H1 (cell line): Measurements from ENCODE around the gene BLCAP. TPM values are rescaled to one million over a fixed set of nuclear protein-coding genes. Genes with fewer than 3 reads are reported as not detected.

Source experiments
- CTCF ChIA-PET: fragments of 300-600 bp; sonication (Branson Sonifier 250); formaldehyde crosslinking; loops from one replicate; lab custom pipeline; 2021; ENCODE audit not compliant: partially characterized antibody; lab: Charles Lee
- POLR2A ChIA-PET: fragments of 300-600 bp; sonication (Branson Sonifier 250); formaldehyde crosslinking; loops from one replicate; lab custom pipeline; 2021; ENCODE audit warnings: inconsistent platforms; ENCODE audit not compliant: partially characterized antibody; lab: Charles Lee
- DNase-seq, 2 experiments: peaks; one replicate each; pipeline versions ENCODE4 v3.0.0 to v3.0.0-alpha.2; 2010 to 2022; ENCODE audit warnings: low spot score in 2 of 2, low read depth in 1 of 2, mixed read lengths in 1 of 2
- FAIRE-seq: peaks from 2 replicates; lab custom pipeline; 2011; peaks lifted over from hg19 to GRCh38; lab: Jason Lieb, UNC
- H2AFZ ChIP-seq: 2 replicates; pipeline ENCODE4 v1.8.1; 2012; ENCODE audit warnings: low read length, inconsistent platforms
- H2AK5ac ChIP-seq: 2 replicates; pipeline ENCODE4 v1.6.1; 2013; ENCODE audit warnings: low read depth, low read length
- H2BK120ac ChIP-seq: replicated peaks from 2 replicates; pipeline ENCODE3; 2013; ENCODE audit warnings: low read depth, low read length, inconsistent platforms
- H2BK12ac ChIP-seq: 2 replicates; pipeline ENCODE4 v1.6.1; 2013; ENCODE audit warnings: low read depth, low read length
- H2BK15ac ChIP-seq: 2 replicates; pipeline ENCODE4 v1.6.1; 2013; ENCODE audit warnings: low read length
- H2BK20ac ChIP-seq: 2 replicates; pipeline ENCODE4 v1.6.1; 2013; ENCODE audit warnings: low read length
- H2BK5ac ChIP-seq: 2 replicates; pipeline ENCODE4 v1.6.1; 2013; ENCODE audit warnings: low read depth, low read length
- H3K14ac ChIP-seq: 2 replicates; pipeline ENCODE4 v1.6.1; 2013; ENCODE audit warnings: inconsistent platforms; ENCODE audit not compliant: insufficient read length
- H3K18ac ChIP-seq: 2 replicates; pipeline ENCODE4 v1.6.1; 2013; ENCODE audit warnings: low read length; ENCODE audit errors: extremely low read depth
- H3K23ac ChIP-seq: 2 replicates; pipeline ENCODE4 v1.6.1; 2013; ENCODE audit warnings: inconsistent platforms; ENCODE audit not compliant: insufficient read length
- H3K23me2 ChIP-seq: 2 replicates; pipeline ENCODE4 v1.6.1; 2013; ENCODE audit warnings: low read depth, low read length
- H3K27ac ChIP-seq: 2 replicates; pipeline ENCODE4 v1.6.1; 2011; ENCODE audit warnings: low read depth, low read length, inconsistent platforms
- H3K27me3 ChIP-seq, 4 experiments: replicated peaks in 1 of 4; 1 replicate in 1 of 4; 2 replicates in 3 of 4; pipeline versions ENCODE4 v1.6.1 to v1.8.1; 2011 to 2013; ENCODE audit warnings: low read length in 3 of 4, mild to moderate bottlenecking in 3 of 4, inconsistent platforms in 2 of 4, mixed read lengths in 2 of 4, moderate library complexity in 1 of 4; ENCODE audit not compliant: control insufficient read depth in 3 of 4, insufficient read depth in 3 of 4; ENCODE audit errors: extremely low read depth in 1 of 4
- H3K36me3 ChIP-seq, 4 experiments: 2 replicates each; pipeline versions ENCODE4 v1.6.1 to v1.8.1; 2011 to 2013; ENCODE audit warnings: mild to moderate bottlenecking in 4 of 4, low read length in 3 of 4, moderate library complexity in 2 of 4, control low read depth in 1 of 4, inconsistent platforms in 1 of 4; ENCODE audit not compliant: insufficient read depth in 4 of 4, control insufficient read depth in 2 of 4
- H3K4ac ChIP-seq: replicated peaks from 2 replicates; pipeline ENCODE3; 2013; ENCODE audit warnings: low read length, low read depth, mixed read lengths, inconsistent platforms; ENCODE audit not compliant: insufficient read length
- H3K4me1 ChIP-seq, 4 experiments: replicated peaks in 1 of 4; 1 replicate in 1 of 4; 2 replicates in 3 of 4; pipeline versions ENCODE4 v1.6.1 to v1.8.1; 2011 to 2013; ENCODE audit warnings: low read length in 3 of 4, inconsistent platforms in 2 of 4, mixed read lengths in 1 of 4; ENCODE audit not compliant: insufficient read depth in 4 of 4, control insufficient read depth in 3 of 4
- H3K4me2 ChIP-seq, 2 experiments: 2 replicates each; pipeline versions ENCODE4 v1.6.1 to v1.8.1; 2011 to 2013; ENCODE audit warnings: low read depth in 2 of 2, low read length in 2 of 2, control low read depth in 1 of 2, inconsistent platforms in 1 of 2, mild to moderate bottlenecking in 1 of 2; ENCODE audit not compliant: insufficient read depth in 1 of 2
- H3K4me3 ChIP-seq, 4 experiments: fragments of 200-600, 300-600 bp in 1 of 4; sonication (generic), shearing (Covaris generic), sonication (Bioruptor Twin) in 1 of 4; 2 replicates each; pipeline versions ENCODE4 v1.5.1 to v1.8.1; 2011 to 2016; ENCODE audit warnings: low read length in 4 of 4, low read depth in 3 of 4, control low read depth in 2 of 4, inconsistent platforms in 2 of 4, mild to moderate bottlenecking in 2 of 4, mixed read lengths in 1 of 4, moderate library complexity in 1 of 4; ENCODE audit not compliant: insufficient read depth in 2 of 4; ENCODE audit errors: extremely low read depth in 1 of 4
- H3K56ac ChIP-seq: replicated peaks from 2 replicates; pipeline ENCODE3; 2013; ENCODE audit warnings: low read depth, mild to moderate bottlenecking, mixed read lengths, low read length, inconsistent platforms; ENCODE audit not compliant: insufficient read length
- H3K79me1 ChIP-seq: 2 replicates; pipeline ENCODE4 v1.6.1; 2013; ENCODE audit warnings: low read depth, low read length, control low read depth
- H3K79me2 ChIP-seq, 2 experiments: 2 replicates each; pipeline versions ENCODE4 v1.6.1 to v1.8.1; 2012 to 2013; ENCODE audit warnings: low read length in 2 of 2, mild to moderate bottlenecking in 2 of 2, inconsistent platforms in 1 of 2; ENCODE audit not compliant: insufficient read depth in 2 of 2, control insufficient read depth in 1 of 2
- H3K9ac ChIP-seq, 4 experiments: replicated peaks in 1 of 4; 1 replicate in 1 of 4; 2 replicates in 3 of 4; pipeline versions ENCODE4 v1.6.1 to v1.8.1; 2011 to 2013; ENCODE audit warnings: low read depth in 3 of 4, low read length in 3 of 4, control low read depth in 2 of 4, mild to moderate bottlenecking in 2 of 4, moderate library complexity in 2 of 4, inconsistent platforms in 1 of 4; ENCODE audit errors: extremely low read depth in 1 of 4
- H3K9me3 ChIP-seq, 2 experiments: 2 replicates each; pipeline versions ENCODE4 v1.6.1 to v1.8.1; 2012 to 2013; ENCODE audit warnings: mild to moderate bottlenecking in 2 of 2, moderate library complexity in 2 of 2, control low read depth in 1 of 2, inconsistent platforms in 1 of 2, low read depth in 1 of 2, low read length in 1 of 2, mixed read lengths in 1 of 2; ENCODE audit not compliant: insufficient read depth in 2 of 2
- H4K20me1 ChIP-seq, 2 experiments: replicated peaks in 1 of 2; 2 replicates each; pipeline versions ENCODE3 to v1.8.1; 2011 to 2013; ENCODE audit warnings: inconsistent platforms in 2 of 2, low read length in 2 of 2, mild to moderate bottlenecking in 1 of 2; ENCODE audit not compliant: insufficient read depth in 2 of 2, control insufficient read depth in 1 of 2
- H4K5ac ChIP-seq: 2 replicates; pipeline ENCODE4 v1.6.1; 2013; ENCODE audit warnings: low read length, low read depth, mixed read lengths, inconsistent platforms; ENCODE audit not compliant: insufficient read length
- H4K8ac ChIP-seq: 2 replicates; pipeline ENCODE4 v1.8.0; 2013; ENCODE audit warnings: mild to moderate bottlenecking, moderate library complexity, low read length, inconsistent platforms; ENCODE audit not compliant: insufficient read depth; ENCODE audit errors: extremely low read depth
- H4K91ac ChIP-seq: replicated peaks from 2 replicates; pipeline ENCODE3; 2013; ENCODE audit warnings: low read length, mixed read lengths, inconsistent platforms; ENCODE audit not compliant: insufficient read length
- GABPA ChIP-seq: IDR thresholded peaks from 2 replicates; pipeline ENCODE4 v1.6.1; 2011; ENCODE audit warnings: mild to moderate bottlenecking, low read length, moderate library complexity, borderline replicate concordance; ENCODE audit not compliant: insufficient read depth
- KDM4A ChIP-seq: IDR thresholded peaks from one replicate; pipeline ENCODE4 v1.7.1; 2012; ENCODE audit warnings: low read depth, mild to moderate bottlenecking, moderate library complexity, low read length, inconsistent platforms; ENCODE audit not compliant: severe bottlenecking
- MAFK ChIP-seq: IDR thresholded peaks from 2 replicates; pipeline ENCODE4 v1.6.1; 2012; ENCODE audit warnings: low read depth, mild to moderate bottlenecking, improper control_type of control experiment, low read length
- RNF2 ChIP-seq: fragments of 200-900, 300-1000 bp; sonication (generic); IDR thresholded peaks from 2 replicates; pipeline ENCODE4 v1.7.1; 2016; ENCODE audit warnings: borderline replicate concordance, low read depth, mild to moderate bottlenecking, antibody characterized with exemption, low read length; ENCODE audit not compliant: poor library complexity, severe bottlenecking; ENCODE audit errors: missing control alignments
- SRF ChIP-seq: IDR thresholded peaks from 2 replicates; pipeline ENCODE4 v1.6.1; 2011; ENCODE audit warnings: mild to moderate bottlenecking, low read depth, low read length, moderate library complexity
- SUZ12 ChIP-seq: fragments of 200-600 bp; sonication (generic); IDR thresholded peaks from 2 replicates; pipeline ENCODE4 v1.6.1; 2012; ENCODE audit warnings: mild to moderate bottlenecking, inconsistent platforms, low read length, moderate library complexity, mixed read lengths
- TAF1 ChIP-seq: IDR thresholded peaks from 2 replicates; pipeline ENCODE4 v1.6.1; 2011; ENCODE audit warnings: mild to moderate bottlenecking, low read depth, low read length
- TEAD4 ChIP-seq: IDR thresholded peaks from 2 replicates; pipeline ENCODE4 v1.6.1; 2012; ENCODE audit warnings: low read depth, low read length, inconsistent platforms, mixed read lengths
- WGBS, 2 experiments: shearing (Covaris generic) in 1 of 2; methylation state at CpG; one replicate each; pipeline versions ENCODE4 v1.1.6 to v1.1.7; 2013 to 2015; ENCODE audit warnings: low lambda C conversion rate in 2 of 2, mixed read lengths in 2 of 2, inconsistent platforms in 1 of 2, low coverage in 1 of 2, missing lambda C conversion rate in 1 of 2; ENCODE audit not compliant: insufficient replicate concordance in 2 of 2, insufficient coverage in 1 of 2, insufficient read length in 1 of 2; ENCODE audit errors: extremely low coverage in 1 of 2, missing lambda C conversion rate in 1 of 2; 5-methylcytosine and 5-hydroxymethylcytosine counted together
- polyA plus RNA-seq, 7 experiments: library from polyadenylated mRNA; depleted of rRNA in 3 of 7; stranded (reverse) in 5 of 7; unstranded in 2 of 7; fragments of >200 nt in 5 of 7; fragments of 200-250 nt in 2 of 7; gene quantifications; 1 replicate in 5 of 7; 2 replicates in 1 of 7; 4 replicates in 1 of 7; pipeline versions ENCODE4 v1.2.1 to v1.2.3, GENCODE V29; 2011 to 2013; ENCODE audit warnings: missing spikeins in 2 of 7, mixed read lengths in 2 of 7
- total RNA-seq: library from RNA; stranded (reverse); fragmentation: NEBNext Ultra II Directional; extraction: Animal tissue kit (Norgen Biotek cat#: 25700); gene quantifications from 2 replicates; pipeline ENCODE4 v1.2.1, GENCODE V29; 2021
- TF ChIP-seq, protein P1 (sequence below): IDR thresholded peaks from 2 replicates; pipeline ENCODE4 v1.6.1; 2011; ENCODE audit warnings: low read length, improper control_type of control experiment

BLCAP gene
- total and polyA plus RNA-seq, 2 of the 8 experiments (the other 6 are each of a cell fraction or from before 2014, with no cell fraction given), result 60.3 to 72.2 TPM

- WGBS, 2 experiments, result 98% methylated on average over 6 of the region's 6 CpGs; no CpG with 5 or more reads in 1 of the 2 experiments
- Histone ChIP-seq H3K18ac (no peak overlapping the region), H3K79me1 (no peaks in the 10 kb centered on the region), H4K5ac (no peak overlapping the region), H2BK15ac (no peak overlapping the region), H2BK5ac (no peak overlapping the region), H4K91ac (no peak overlapping the region), H2BK12ac (no peak overlapping the region), H3K9me3 (peaks cover 0 to 6% of the 10 kb centered on the region in 2 experiments; a peak in 2 of 4 replicates), H3K79me2 (no peaks in the 10 kb centered on the region), H4K8ac (no peak overlapping the region), H3K4ac (no peak overlapping the region), H2AK5ac (no peak overlapping the region), H3K4me3 (no peak overlapping the region), H3K36me3 (no peaks in the 10 kb centered on the region), H3K4me1 (no peaks in the 10 kb centered on the region), H3K27me3 (no peaks in the 10 kb centered on the region; a peak in 1 of 7 replicates), H3K9ac (no peak overlapping the region), H3K56ac (no peak overlapping the region), H2BK120ac (no peak overlapping the region), H3K27ac (no peak overlapping the region), H3K23ac (no peak overlapping the region), H3K23me2 (no peaks in the 10 kb centered on the region), H4K20me1 (no peaks in the 10 kb centered on the region), H2AFZ (no peak overlapping the region), H3K14ac (no peak overlapping the region), H2BK20ac (no peak overlapping the region), H3K4me2 (no peak overlapping the region)
- FAIRE-seq, result no peak
- ChIA-PET CTCF (interaction anchor here (1.5 to 2.4 kb wide), 2 partner anchors 9 to 83 kb away, joined by 3 to 6 read pairs; no protein-coding TSS in a partner anchor), POLR2A (interaction anchor here (1.2 kb wide), 1 partner anchor 23 kb away, joined by 3 read pairs; no protein-coding TSS in a partner anchor)
- DNase-seq, result no peak
- TF ChIP-seq SUZ12, result no peak
- TF ChIP-seq SRF, result no peak
- no peak for TF ChIP-seq GABPA
- TF ChIP-seq, protein P1, sequence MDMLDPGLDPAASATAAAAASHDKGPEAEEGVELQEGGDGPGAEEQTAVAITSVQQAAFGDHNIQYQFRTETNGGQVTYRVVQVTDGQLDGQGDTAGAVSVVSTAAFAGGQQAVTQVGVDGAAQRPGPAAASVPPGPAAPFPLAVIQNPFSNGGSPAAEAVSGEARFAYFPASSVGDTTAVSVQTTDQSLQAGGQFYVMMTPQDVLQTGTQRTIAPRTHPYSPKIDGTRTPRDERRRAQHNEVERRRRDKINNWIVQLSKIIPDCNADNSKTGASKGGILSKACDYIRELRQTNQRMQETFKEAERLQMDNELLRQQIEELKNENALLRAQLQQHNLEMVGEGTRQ, result no peak
- TF ChIP-seq TEAD4, result no peak
- TF ChIP-seq TAF1, result no peak
- no peak for TF ChIP-seq MAFK
- TF ChIP-seq KDM4A, result no peak
- no peak for TF ChIP-seq RNF2
Measured at GRCh38 chr20:37479266-37479665, 48.4 kb downstream of the BLCAP start.
